ENCODE measurements around the gene TTC27.
"Not testable (repeated sequence)": the region's sequence is repeated elsewhere in the genome, so short reads cannot be mapped to it uniquely, and the experiment has no call there.

The TTC27 gene

DNA sequence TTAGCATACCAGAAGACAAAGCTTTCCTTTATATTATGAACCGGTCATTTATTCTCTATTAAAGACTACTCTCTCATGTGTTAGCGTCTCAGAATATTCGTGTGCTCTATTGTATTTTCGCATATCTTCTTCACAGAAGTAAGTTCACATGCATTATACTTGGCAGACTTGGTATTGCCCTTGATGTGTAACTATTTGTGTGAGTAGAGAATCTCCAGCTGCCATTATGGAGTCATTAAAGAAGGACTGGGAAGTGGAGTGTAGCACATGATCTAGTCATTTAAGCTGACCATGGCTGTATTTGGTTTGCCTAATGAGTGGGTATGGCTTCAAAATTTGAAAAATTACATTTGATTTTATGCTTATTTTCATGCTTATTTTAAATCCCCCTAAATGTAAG lies 92.9 kb downstream of the TTC27 start:
- DNase-seq, result no peak

- DNase-seq, result no peak
Measured at GRCh38 chr2:32721376-32721775, 93.5 kb downstream of the TTC27 start.

GRCh38 chr2:32723467-32724079 lies 95.7 kb downstream of the TTC27 start:
- DNase-seq, result no peak

- DNase-seq, result not testable (repeated sequence)
Measured at GRCh38 chr2:32726678-32727077, 98.8 kb downstream of the TTC27 start.

DNA sequence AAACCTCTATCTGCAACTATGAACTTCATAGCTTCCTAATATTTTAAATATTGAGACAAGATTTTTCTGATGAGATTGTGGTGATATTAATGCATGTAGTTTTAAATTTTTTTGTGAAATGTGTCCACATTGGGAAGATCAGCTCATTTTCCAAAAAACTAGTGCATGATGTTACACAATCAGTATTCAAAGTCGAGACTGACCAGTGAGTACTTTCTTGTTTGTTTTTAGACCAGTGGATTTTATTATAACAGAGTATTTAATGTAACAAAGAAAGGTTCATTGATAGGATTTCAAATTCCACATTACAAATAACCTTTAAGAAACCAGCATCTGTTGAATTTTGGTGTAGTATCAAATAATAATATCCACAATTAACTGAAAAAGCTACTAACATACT lies 99.3 kb downstream of the TTC27 start:
- no peak for DNase-seq

GRCh38 chr2:32730958-32731357 lies 103.1 kb downstream of the TTC27 start:
- DNase-seq, result not testable (repeated sequence)

DNA sequence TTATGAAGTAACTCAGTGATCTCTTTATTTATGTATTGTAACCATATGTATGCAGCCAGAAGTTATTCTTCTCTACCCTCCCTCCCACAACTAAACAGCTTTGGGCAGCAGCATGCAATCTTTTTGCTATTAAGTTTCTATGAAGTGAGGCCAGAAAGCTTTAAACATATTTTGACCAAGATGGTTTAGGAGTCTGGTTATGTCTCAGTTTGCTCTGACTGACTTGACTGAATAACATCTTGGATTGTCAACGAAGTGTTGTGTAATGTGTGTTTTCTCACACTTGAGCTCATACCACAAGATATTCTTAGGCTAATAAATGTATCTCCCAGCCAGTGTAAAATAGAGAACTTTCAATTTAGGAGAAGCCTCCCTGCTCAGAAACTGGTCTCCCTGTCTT lies 104.3 kb downstream of the TTC27 start:
- DNase-seq, result no peak

- peak; percentile 11 for DNase-seq
Measured at GRCh38 chr2:32732912-32733472, 105.1 kb downstream of the TTC27 start.

DNA sequence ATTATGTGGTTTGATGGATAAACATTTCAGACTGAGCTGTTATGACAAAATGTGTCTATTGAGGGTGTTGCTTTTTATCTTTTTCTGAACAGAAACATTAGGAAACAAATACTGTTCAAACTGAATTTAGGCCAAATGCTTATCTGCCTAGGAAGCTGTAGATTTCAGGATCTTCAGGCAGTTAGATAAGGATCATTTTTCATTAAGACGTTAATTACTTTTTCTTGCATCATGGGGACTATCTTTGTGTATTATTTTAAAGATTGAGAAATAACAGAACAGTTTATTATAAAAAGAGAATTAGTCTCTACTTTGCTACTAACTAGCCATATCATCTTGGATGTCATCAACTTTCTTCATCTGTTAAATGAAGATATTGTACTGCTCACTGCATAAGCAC lies 107.5 kb downstream of the TTC27 start:
- no peak for DNase-seq

DNA sequence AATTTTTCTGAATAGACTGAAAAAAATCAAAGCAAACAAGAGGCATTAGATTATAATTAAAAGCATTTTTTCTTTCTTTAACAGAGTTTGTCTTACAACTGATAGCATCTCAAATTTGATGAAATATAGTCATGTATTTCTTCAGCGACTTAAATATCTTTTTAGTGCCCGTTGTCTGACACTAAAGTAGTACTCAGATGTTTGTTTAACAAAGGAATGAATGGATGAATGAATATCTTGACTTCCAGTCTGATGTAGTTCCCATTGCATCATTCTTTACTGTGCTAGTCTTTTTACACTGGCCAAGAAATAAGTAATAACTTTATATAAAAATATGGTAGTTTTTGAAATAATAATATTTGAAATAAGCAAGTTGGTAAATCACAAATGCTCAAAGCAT lies 111.1 kb downstream of the TTC27 start:
- no peak for DNase-seq

DNA sequence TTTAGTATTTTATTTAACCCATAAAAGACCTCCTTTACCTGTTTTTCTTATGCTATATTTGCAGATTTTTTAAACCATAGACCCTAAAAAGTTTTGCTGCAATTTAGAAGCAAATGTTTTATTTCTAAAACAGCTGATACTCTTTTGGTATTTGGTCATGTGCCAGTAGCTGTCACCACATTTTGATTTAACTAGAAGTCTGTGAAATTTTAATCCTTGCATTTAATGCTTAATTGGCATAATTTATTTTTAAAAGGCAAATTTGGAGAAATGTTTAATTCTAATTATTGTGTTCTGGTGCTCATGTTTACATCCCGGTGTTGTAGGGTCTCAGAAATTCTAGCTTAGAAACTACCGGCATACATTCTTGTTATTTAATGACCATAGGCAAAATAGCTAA lies 111.8 kb downstream of the TTC27 start:
- DNase-seq, result no peak

GRCh38 chr2:32741575-32741974 lies 113.7 kb downstream of the TTC27 start:
- peak; percentile 36 for DNase-seq

DNA sequence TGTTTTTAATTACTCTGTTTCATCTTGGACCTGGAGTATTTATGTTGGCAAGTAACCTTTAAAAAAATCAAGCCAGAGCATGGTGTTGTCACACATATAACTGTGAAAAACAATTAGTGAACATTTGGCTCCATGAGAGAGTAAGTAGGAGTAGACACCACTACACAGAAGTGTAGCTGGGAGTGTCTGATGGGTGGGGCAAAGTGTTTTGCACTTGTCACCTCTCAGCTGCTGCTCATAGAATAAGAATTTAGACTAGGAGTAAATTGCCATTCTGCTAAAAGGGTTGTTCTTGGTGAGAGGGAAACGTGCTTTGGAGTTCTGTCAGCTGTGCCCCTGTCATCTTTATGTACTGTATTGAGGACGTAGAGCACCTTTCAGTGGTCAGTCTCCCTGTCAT lies 114.5 kb downstream of the TTC27 start:
- DNase-seq, result no peak

DNA sequence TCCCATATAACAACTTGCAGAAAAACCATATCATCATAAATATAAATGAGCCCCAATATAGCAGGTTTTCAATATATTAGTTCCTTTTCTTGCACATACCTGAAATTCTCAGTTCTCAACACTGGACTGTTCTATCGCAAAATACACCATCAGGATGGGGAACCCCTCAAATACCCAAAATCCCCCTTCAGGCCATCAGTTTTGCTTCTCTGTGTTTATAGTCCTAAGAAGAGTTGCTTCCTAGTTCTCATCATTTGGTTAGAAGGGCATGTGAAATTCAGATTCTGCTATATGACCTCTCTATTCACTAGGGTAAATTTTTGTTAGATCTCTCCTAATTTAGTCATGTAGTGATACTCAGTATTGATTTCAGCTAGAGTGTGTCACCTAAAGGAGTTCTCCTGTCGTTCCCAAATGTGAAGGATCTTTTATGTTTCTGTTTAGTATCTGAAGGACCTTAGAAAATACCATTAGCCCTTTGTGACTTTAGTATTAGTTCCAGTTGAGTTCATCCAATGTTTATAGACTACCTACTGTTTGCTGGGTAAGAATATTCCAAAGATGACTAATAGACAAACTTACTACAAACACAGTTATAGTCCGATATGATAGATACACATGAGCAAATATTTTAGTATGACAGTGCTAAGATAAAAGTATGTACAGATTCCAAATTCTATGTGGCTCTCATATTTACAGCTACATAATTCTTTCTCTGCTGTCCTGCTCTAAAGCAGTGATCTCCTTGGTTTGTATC lies 115.8 kb downstream of the TTC27 start:
- peak; percentile 42 for DNase-seq

DNA sequence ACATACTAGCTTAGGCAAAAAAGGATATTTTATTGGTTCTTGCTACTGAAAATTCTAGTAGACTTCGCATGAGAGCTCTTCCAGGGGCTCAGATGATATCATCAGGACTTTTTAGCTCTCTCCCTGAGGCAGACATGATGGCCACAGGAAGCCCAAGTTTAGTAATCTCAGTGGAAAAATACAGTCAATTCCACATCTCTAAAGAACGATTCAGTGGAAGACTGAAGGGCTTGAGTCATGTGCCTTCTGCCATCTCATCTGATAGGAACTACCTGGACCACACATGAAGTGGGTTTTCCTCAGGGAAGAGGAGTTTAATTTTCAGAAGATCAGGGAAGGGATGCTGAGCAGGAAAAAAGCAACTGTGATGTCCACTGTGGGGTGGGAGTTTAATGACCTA lies 117.3 kb downstream of the TTC27 start:
- peak; percentile 50 for DNase-seq

GRCh38 chr2:32745675-32746074 lies 117.8 kb downstream of the TTC27 start:
- DNase-seq, result no peak

- DNase-seq, result no peak
Measured at GRCh38 chr2:32746669-32747068, 118.8 kb downstream of the TTC27 start.

GRCh38 chr2:32748158-32748557 lies 120.3 kb downstream of the TTC27 start:
- DNase-seq, result no peak

GRCh38 chr2:32750880-32751279 lies 123.0 kb downstream of the TTC27 start:
- no peak for DNase-seq

GRCh38 chr2:32752205-32752604 lies 124.4 kb downstream of the TTC27 start:
- no peak for DNase-seq

- DNase-seq, result no peak
Measured at GRCh38 chr2:32752952-32753351, 125.1 kb downstream of the TTC27 start.

DNA sequence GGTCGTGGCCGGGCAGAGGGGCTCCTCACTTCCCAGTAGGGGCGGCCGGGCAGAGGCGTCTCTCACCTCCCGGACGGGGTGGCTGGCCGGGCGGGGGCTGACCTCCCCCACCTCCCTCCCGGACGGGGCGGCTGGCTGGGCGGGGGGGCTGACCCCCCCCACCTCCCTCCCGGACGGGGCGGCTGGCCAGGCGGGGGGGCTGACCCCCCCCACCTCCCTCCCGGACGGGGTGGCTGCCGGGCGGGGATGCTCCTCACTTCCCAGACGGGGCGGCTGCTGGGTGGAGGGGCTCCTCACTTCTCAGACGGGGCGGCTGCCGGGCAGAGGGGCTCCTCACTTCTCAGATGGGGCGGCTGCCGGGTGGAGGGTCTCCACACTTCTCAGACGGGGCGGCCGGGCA lies 126.8 kb downstream of the TTC27 start:
- not testable (repeated sequence) for DNase-seq

- no peak for DNase-seq
Measured at GRCh38 chr2:32755666-32756065, 127.8 kb downstream of the TTC27 start.

DNA sequence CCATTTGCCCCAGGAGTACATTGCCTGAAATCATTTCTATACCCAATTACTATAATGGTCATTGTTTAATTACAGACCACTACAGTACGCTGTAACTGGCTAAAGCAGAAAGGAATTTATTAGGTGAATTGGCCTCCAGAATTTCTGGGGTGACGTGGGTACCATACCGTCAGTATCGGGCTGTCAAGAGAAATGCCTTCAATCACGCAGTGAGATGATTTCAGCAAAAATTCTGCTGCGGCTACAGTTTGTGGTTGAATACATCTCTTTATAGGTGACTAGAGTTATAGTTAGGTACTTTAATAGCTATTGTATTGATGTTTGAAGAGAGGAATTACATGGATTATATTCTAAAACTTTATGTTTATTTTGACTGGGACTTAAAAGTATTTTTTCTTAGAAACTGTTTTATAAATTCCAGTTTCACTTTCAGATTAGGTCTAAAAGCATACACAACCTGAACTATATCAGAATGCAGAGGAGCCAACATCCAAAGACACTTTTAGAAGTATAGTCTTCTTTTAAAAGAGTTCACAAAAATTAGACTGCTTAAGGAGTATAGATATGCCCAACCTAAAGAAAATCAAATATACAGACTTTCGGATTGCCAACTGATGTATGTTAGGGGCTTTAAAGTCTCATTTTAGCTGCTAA lies 128.4 kb downstream of the TTC27 start:
- no peak for DNase-seq

Measured in HCEC 1CT (cell line).